ENCODE results near the gene DDX54. TPM values are rescaled to one million over a fixed set of nuclear protein-coding genes. Genes with fewer than 3 reads are reported as not detected.

Gene DDX54
- total and polyA plus RNA-seq, 7 donors, result 19.2 to 82.8 (median 39.6) TPM

DNA sequence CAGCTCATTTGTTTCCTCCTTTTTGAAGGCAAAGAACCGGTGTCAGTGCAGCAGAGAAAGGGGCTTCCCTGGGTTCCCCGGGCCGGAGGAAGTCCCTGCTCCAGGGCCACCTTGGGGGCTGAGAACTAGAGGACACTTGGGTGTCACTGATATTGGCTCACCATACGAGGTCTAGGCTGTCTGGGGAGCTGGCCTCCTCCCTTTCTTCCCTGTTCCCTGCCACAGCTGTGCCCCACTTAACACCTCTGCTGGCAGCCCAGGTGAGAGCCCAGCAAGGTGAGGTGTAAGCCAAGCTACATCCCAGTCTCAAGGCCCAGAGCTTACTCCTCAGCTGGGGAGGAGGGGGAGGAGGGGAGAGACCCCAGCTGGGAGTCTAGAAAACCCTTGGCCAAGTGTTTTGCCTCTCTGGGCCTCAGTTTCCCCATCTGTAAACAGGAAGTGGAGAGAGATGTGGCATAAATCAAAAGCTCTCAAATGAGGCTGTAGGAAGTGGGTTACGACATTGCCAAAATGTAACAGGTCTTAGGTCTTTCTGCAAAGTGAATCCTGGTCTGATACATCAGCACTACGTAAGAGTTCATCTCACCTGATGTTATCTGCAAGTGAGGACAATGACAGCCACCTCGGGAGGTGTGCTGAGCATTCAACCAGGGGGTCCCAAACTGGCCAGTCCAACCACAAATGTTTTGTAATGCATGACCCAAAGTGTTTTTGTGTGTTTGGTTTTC, 75.2 kb downstream of the DDX54 start:
- H3K9me3 ChIP-seq, result no peaks in the 10 kb centered on the region
- H3K27me3 ChIP-seq, result peaks cover 0 to 27% (median 0%) of the 10 kb centered on the region in 3 donors
- TF ChIP-seq POLR2A (IDR thresholded peaks at IDR 0.05) (no peak), POLR2AphosphoS5 (IDR thresholded peaks at IDR 0.05) (no peak), EP300 (IDR thresholded peaks at IDR 0.05) (no peak)
- TF ChIP-seq, protein P1, sequence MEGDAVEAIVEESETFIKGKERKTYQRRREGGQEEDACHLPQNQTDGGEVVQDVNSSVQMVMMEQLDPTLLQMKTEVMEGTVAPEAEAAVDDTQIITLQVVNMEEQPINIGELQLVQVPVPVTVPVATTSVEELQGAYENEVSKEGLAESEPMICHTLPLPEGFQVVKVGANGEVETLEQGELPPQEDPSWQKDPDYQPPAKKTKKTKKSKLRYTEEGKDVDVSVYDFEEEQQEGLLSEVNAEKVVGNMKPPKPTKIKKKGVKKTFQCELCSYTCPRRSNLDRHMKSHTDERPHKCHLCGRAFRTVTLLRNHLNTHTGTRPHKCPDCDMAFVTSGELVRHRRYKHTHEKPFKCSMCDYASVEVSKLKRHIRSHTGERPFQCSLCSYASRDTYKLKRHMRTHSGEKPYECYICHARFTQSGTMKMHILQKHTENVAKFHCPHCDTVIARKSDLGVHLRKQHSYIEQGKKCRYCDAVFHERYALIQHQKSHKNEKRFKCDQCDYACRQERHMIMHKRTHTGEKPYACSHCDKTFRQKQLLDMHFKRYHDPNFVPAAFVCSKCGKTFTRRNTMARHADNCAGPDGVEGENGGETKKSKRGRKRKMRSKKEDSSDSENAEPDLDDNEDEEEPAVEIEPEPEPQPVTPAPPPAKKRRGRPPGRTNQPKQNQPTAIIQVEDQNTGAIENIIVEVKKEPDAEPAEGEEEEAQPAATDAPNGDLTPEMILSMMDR (IDR thresholded peaks at IDR 0.05), result no peak
- intact Hi-C loops (cut with DNase I), result no loop called here
- H3K27ac ChIP-seq, result no peak overlapping the region
- DNase-seq, result no peak
- H3K36me3 ChIP-seq, result no peaks in the 10 kb centered on the region
- H3K4me1 ChIP-seq, result no peaks in the 10 kb centered on the region
- WGBS, 2 donors, result 60 to 75% methylated on average over 7 of the region's 7 CpGs
- no peak overlapping the region for H3K4me3 ChIP-seq

DNA sequence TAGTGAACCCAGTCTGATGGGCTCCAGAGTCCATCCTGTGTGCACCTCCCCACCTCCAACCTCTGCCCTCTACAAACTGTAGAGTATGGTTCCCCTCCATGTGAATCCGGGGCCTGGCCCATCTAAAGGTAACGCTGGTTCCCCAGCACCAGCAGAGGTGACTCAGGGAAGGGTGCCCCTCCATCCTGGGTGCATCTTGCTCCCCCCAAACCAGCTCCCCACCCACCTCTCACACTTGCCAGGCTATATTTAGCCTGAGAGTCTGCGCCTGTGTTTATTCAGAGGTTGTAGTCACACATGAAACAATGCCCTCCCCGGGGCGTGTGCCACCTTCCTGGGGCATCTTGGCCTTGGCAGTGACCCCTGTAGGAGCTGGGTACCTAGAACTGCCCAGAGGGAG, 75.9 kb downstream of the DDX54 start:
- Histone ChIP-seq H3K27me3 (peaks cover 0 to 26% (median 0%) of the 10 kb centered on the region in 3 donors), H3K4me3 (no peak overlapping the region), H3K9me3 (no peaks in the 10 kb centered on the region), H3K4me1 (no peaks in the 10 kb centered on the region), H3K27ac (no peak overlapping the region), H3K36me3 (no peaks in the 10 kb centered on the region)
- WGBS, 2 donors, result 69 to 79% methylated on average over 5 of the region's 5 CpGs
- no peak for DNase-seq
- intact Hi-C loops (cut with DNase I), result no loop called here
- no peak for TF ChIP-seq EP300 (IDR thresholded peaks at IDR 0.05)
- TF ChIP-seq, protein P1 (IDR thresholded peaks at IDR 0.05), result no peak
- TF ChIP-seq POLR2A (IDR thresholded peaks at IDR 0.05), result no peak
- TF ChIP-seq POLR2AphosphoS5 (IDR thresholded peaks at IDR 0.05), result no peak

GRCh38 chr12:113108308-113108707, 77.0 kb downstream of the DDX54 start:
- DNase-seq, result no peak
- Histone ChIP-seq H3K27me3 (peaks cover 8 to 26% (median 8%) of the 10 kb centered on the region in 3 donors), H3K4me3 (no peak overlapping the region), H3K9me3 (no peaks in the 10 kb centered on the region), H3K36me3 (no peaks in the 10 kb centered on the region), H3K4me1 (peaks cover 0 to 3% (median 0%) of the 10 kb centered on the region in 4 donors), H3K27ac (no peak overlapping the region)
- no peak for TF ChIP-seq EP300 (IDR thresholded peaks at IDR 0.05)
- TF ChIP-seq POLR2AphosphoS5 (IDR thresholded peaks at IDR 0.05), result no peak
- TF ChIP-seq, protein P1 (IDR thresholded peaks at IDR 0.05), result no peak
- TF ChIP-seq POLR2A (IDR thresholded peaks at IDR 0.05), result no peak
- WGBS, 2 donors, result 93 to 97% methylated on average over 4 of the region's 4 CpGs
- intact Hi-C loops (cut with DNase I), result no loop called here

Small RNAs within 50 kb of the gene (small RNA-seq; reads per million reads assigned to genes)
- gene MIR7106, result 0 reads per million in 3 donors
- gene RF00019, result 0 reads per million in 3 donors

Other genes with a start within 250 kb of the DDX54 start
- 1 to 10 TPM; 1.8 to 8.9 (median 6.0) TPM for gene OAS3, start 247.0 kb downstream of the DDX54 start, total RNA-seq
- gene OAS3, start 247.0 kb downstream of the DDX54 start, polyA plus RNA-seq, result 10 to 100 TPM in 2 of 3 donors, 1 to 10 TPM in 1; 5.4 to 37.0 (median 10.6) TPM
- 1 to 10 TPM; 2.0 to 5.7 (median 2.9) TPM for gene OAS2, start 207.0 kb downstream of the DDX54 start, total RNA-seq
- 10 to 100 TPM in 1 of 3 donors, 1 to 10 TPM in 2; 3.9 to 28.8 (median 6.0) TPM for gene OAS2, start 207.0 kb downstream of the DDX54 start, polyA plus RNA-seq
- 1 to 10 TPM; 2.8 to 8.0 (median 3.4) TPM for gene DTX1, start 128.7 kb downstream of the DDX54 start, total RNA-seq
- 10 to 100 TPM in 1 of 3 donors, 1 to 10 TPM in 2; 1.2 to 15.8 (median 3.0) TPM for gene DTX1, start 128.7 kb downstream of the DDX54 start, polyA plus RNA-seq
- under 1 TPM in 2 of 4 donors, not detected in 2; under 0.01 to 0.28 TPM for gene RASAL1, start 49.7 kb downstream of the DDX54 start, total RNA-seq
- 10 to 100 TPM in 1 of 3 donors, 1 to 10 TPM in 2; 3.0 to 10.5 (median 5.1) TPM for gene RASAL1, start 49.7 kb downstream of the DDX54 start, polyA plus RNA-seq
- not detected for gene CFAP73, start 35.8 kb downstream of the DDX54 start, total RNA-seq
- under 1 TPM; 0.42 to 0.60 (median 0.46) TPM for gene CFAP73, start 35.8 kb downstream of the DDX54 start, polyA plus RNA-seq
- 10 to 100 TPM; 12.5 to 18.3 (median 15.5) TPM for gene RITA1, start 243 bp upstream of the DDX54 start, total RNA-seq
- 10 to 100 TPM; 16.2 to 28.4 (median 18.7) TPM for gene RITA1, start 243 bp upstream of the DDX54 start, polyA plus RNA-seq
- 10 to 100 TPM; 25.7 to 51.5 (median 28.9) TPM for gene TPCN1, start 36.0 kb upstream of the DDX54 start, total RNA-seq
- gene TPCN1, start 36.0 kb upstream of the DDX54 start, polyA plus RNA-seq, result 10 to 100 TPM in 1 of 3 donors, 1 to 10 TPM in 2; 6.0 to 51.0 (median 9.7) TPM
- gene SLC8B1, start 149.6 kb upstream of the DDX54 start, total RNA-seq, result 10 to 100 TPM; 13.6 to 31.3 (median 23.4) TPM
- 10 to 100 TPM in 2 of 3 donors, 1 to 10 TPM in 1; 8.4 to 38.5 (median 12.3) TPM for gene SLC8B1, start 149.6 kb upstream of the DDX54 start, polyA plus RNA-seq
- gene PLBD2, start 173.1 kb upstream of the DDX54 start, total RNA-seq, result 10 to 100 TPM; 13.2 to 39.1 (median 16.4) TPM
- 10 to 100 TPM in 1 of 3 donors, 1 to 10 TPM in 2; 3.0 to 14.4 (median 8.3) TPM for gene PLBD2, start 173.1 kb upstream of the DDX54 start, polyA plus RNA-seq
- gene SDS, start 218.4 kb upstream of the DDX54 start, total RNA-seq, result under 1 TPM in 1 of 4 donors, not detected in 3; 0.27 TPM
- 10 to 100 TPM in 1 of 3 donors, 1 to 10 TPM in 2; 2.9 to 23.6 (median 4.8) TPM for gene SDS, start 218.4 kb upstream of the DDX54 start, polyA plus RNA-seq
- gene SDSL, start 236.9 kb upstream of the DDX54 start, total RNA-seq, result 1 to 10 TPM in 2 of 4 donors, under 1 TPM in 2; 0.82 to 1.9 (median 0.95) TPM
- gene SDSL, start 236.9 kb upstream of the DDX54 start, polyA plus RNA-seq, result 10 to 100 TPM; 24.3 to 33.0 (median 32.6) TPM

Data from sigmoid colon (tissue), 7 donors.